ENCODE results near the gene SBF2. TPM values are rescaled to one million over a fixed set of nuclear protein-coding genes. Genes with fewer than 3 reads are reported as not detected.

Gene SBF2
- total RNA-seq, 2 experiments from 2014 or later: 14.2 to 15.2 TPM

DNA sequence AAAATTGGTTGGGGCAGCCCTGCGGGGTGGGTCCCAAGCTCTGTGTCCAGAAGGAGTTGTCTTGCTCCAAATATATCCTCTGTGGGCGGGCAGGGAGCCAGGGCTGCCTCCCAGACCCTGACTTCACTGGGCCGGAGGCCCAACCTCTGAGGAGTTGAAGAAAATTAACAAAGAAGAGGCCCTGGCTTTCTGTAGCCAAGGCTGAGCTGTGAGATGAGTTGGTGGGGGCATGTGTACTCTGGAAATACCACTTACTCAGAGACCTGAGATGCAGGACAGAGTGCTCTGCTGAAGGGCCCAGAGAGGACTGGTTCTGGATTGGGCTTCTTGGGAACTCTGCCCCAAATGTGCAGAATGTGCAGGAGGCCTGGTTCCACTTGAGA, 533.8 kb downstream of the SBF2 start:
- H3K36me3 Mint-ChIP-seq (ENCODE audit: low read depth): no peaks in the 10 kb centered on the region
- Histone ChIP-seq H3K27ac (ENCODE audit: low read depth in 1 of 2, low read length in 2 of 2) (no peak overlapping the region), H3K9me3 (ENCODE audit: control insufficient read depth in 1 of 2, insufficient read depth in 1 of 2, low read length in 2 of 2) (no peaks in the 10 kb centered on the region), H3K36me3 (ENCODE audit: insufficient read depth, low read length) (no peaks in the 10 kb centered on the region), H3K4me1 (ENCODE audit: insufficient read depth, low read length) (peaks cover 21% of the 10 kb centered on the region), H3K27me3 (ENCODE audit: control insufficient read depth in 1 of 2, insufficient read depth in 2 of 2, low read length in 2 of 2) (no peaks in the 10 kb centered on the region), H3K4me3 (ENCODE audit: low read length) (no peak overlapping the region)
- H3K27ac Mint-ChIP-seq: peak overlapping the region; percentile 71
- intact Hi-C loops (cut with DNase I, micrococcal nuclease): loop anchor here in 1 of 2 experiments (10.0 kb wide), 1 partner anchor 975 kb away; no protein-coding TSS in a partner anchor
- DNase-seq: peak in 1 of 14 experiments; percentile 26
- H3K4me3 Mint-ChIP-seq: peak overlapping the region; percentile 6
- ChIA-PET CTCF (interaction anchor here (1.3 to 1.6 kb wide), 2 partner anchors 212 to 544 kb away, joined by 6 read pairs; partner anchors contain the start of gene ADM), POLR2A (interaction anchor here (1.2 kb wide), 1 partner anchor 543 kb away, joined by 4 read pairs; no protein-coding TSS in a partner anchor)
- H3K9me3 Mint-ChIP-seq: no peaks in the 10 kb centered on the region
- TF ChIP-seq, protein P1, sequence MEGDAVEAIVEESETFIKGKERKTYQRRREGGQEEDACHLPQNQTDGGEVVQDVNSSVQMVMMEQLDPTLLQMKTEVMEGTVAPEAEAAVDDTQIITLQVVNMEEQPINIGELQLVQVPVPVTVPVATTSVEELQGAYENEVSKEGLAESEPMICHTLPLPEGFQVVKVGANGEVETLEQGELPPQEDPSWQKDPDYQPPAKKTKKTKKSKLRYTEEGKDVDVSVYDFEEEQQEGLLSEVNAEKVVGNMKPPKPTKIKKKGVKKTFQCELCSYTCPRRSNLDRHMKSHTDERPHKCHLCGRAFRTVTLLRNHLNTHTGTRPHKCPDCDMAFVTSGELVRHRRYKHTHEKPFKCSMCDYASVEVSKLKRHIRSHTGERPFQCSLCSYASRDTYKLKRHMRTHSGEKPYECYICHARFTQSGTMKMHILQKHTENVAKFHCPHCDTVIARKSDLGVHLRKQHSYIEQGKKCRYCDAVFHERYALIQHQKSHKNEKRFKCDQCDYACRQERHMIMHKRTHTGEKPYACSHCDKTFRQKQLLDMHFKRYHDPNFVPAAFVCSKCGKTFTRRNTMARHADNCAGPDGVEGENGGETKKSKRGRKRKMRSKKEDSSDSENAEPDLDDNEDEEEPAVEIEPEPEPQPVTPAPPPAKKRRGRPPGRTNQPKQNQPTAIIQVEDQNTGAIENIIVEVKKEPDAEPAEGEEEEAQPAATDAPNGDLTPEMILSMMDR (IDR thresholded peaks at IDR 0.05): no peak
- no peaks in the 10 kb centered on the region for H3K27me3 Mint-ChIP-seq
- peaks cover 17% of the 10 kb centered on the region for H3K4me1 Mint-ChIP-seq (ENCODE audit: low read depth)
- ATAC-seq (ENCODE audit: poor library complexity): no peak

DNA sequence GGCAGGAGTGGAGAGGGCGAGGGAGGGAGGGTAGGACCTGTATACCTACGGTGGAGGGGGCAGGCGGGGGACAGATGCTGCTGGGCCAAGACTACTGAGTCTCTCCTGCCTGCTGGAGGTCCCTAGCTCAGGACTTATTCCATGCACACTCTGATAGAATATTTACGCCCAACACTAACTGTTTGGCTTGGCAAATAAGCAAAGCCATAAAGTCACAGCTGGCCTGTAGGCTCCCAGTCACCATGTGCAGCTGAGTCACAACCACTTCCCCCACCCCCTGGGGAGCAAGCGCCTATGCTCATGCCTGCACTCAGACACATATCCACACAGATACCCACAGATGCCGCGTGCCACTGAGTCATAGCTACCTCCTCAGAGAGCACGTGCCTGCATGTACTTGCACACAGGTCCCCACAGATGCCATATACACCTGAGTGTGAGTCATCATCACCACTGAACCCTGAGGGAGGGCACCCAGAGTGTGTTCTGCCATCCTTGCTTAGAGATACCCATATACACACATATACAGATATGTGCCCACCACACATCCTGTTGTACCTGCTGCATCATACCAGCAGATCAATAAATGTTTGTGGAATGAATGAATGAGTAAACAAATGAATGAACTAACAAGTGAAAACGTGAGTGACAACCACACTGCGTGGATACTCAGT, 534.4 kb downstream of the SBF2 start:
- Histone ChIP-seq H3K4me3 (ENCODE audit: low read length) (no peak overlapping the region), H3K27ac (ENCODE audit: low read depth in 1 of 2, low read length in 2 of 2) (no peak overlapping the region), H3K4me1 (ENCODE audit: insufficient read depth, low read length) (peaks cover 21% of the 10 kb centered on the region), H3K9me3 (ENCODE audit: control insufficient read depth in 1 of 2, insufficient read depth in 1 of 2, low read length in 2 of 2) (no peaks in the 10 kb centered on the region), H3K36me3 (ENCODE audit: insufficient read depth, low read length) (no peaks in the 10 kb centered on the region), H3K27me3 (ENCODE audit: control insufficient read depth in 1 of 2, insufficient read depth in 2 of 2, low read length in 2 of 2) (no peaks in the 10 kb centered on the region)
- H3K9me3 Mint-ChIP-seq: no peaks in the 10 kb centered on the region
- ATAC-seq (ENCODE audit: poor library complexity) (peak; percentile 71), DNase-seq (peak; percentile 32 to 90 (median 82))
- POLR2A ChIA-PET: interaction anchor here (1.2 kb wide), 1 partner anchor 544 kb away, joined by 4 read pairs; no protein-coding TSS in a partner anchor
- peaks cover 17% of the 10 kb centered on the region for H3K4me1 Mint-ChIP-seq (ENCODE audit: low read depth)
- peak overlapping the region; percentile 87 for H3K4me3 Mint-ChIP-seq
- no peaks in the 10 kb centered on the region for H3K27me3 Mint-ChIP-seq
- peak overlapping the region; percentile 71 for H3K27ac Mint-ChIP-seq
- H3K36me3 Mint-ChIP-seq (ENCODE audit: low read depth): no peaks in the 10 kb centered on the region
- CTCF ChIA-PET: interaction anchor here (1.3 to 1.9 kb wide), 3 partner anchors 213 to 549 kb away, joined by 6 to 9 read pairs (median 6); partner anchors contain the start of gene ADM
- TF ChIP-seq, protein P1 (IDR thresholded peaks at IDR 0.05): no peak
- intact Hi-C loops (cut with DNase I, micrococcal nuclease): loop anchor here (2.0 to 10.0 kb wide), 7 partner anchors 213 to 975 kb away; partner anchors contain the start of genes AMPD3 (in 1 of the 2) and RNF141 (in 1 of the 2)

DNA sequence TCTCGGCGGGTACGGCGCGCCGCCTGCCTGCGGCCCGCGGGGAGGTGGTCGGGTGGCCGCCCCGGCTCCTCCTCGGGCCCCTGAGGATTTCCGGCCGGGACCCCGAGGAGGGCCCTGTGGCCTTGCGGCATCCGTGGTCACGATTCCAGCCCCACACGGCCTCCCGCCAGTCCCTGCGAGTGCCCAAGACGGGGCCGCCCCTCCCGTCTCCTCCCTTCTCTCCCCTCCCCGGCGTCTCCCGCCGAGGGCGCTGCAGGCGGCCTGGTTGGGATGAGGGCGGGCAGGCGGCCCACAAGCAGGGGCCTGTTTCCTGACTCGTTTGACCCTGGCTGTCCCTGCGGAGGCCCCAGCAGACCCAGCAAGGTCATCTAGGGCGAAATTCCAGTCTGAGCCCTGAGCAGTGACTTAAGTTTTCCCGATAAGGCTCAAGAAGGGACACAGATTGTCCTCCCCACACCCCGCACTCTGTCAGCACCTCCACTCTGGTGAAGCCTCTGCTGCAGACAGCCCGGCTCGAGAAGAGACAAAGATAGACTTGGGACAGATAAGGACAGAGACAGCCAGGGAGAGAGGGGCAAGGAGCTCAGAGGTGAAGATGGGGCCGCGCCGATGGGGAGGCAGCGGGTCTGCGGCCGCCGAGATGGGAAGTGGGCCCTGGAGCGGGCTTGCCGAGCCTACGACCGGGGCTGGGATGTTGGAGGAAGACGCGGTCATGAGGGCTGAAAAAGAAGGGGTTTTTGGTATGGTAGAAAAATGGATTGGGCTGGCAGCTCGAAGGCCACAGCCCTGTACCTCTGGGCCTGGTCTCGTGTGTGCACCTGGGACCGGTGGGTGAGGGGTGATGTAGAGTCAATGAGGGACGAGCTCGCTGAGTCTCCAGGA, 535.1 kb downstream of the SBF2 start:
- Histone ChIP-seq H3K4me3 (ENCODE audit: low read length) (peak overlapping the region; percentile 75), H3K27ac (ENCODE audit: low read depth in 1 of 2, low read length in 2 of 2) (no peak overlapping the region), H3K27me3 (ENCODE audit: control insufficient read depth in 1 of 2, insufficient read depth in 2 of 2, low read length in 2 of 2) (no peaks in the 10 kb centered on the region), H3K4me1 (ENCODE audit: insufficient read depth, low read length) (peaks cover 21% of the 10 kb centered on the region), H3K9me3 (ENCODE audit: control insufficient read depth in 1 of 2, insufficient read depth in 1 of 2, low read length in 2 of 2) (no peaks in the 10 kb centered on the region), H3K36me3 (ENCODE audit: insufficient read depth, low read length) (no peaks in the 10 kb centered on the region)
- H3K9me3 Mint-ChIP-seq: no peaks in the 10 kb centered on the region
- ATAC-seq (ENCODE audit: poor library complexity): peak; percentile 18
- H3K4me1 Mint-ChIP-seq (ENCODE audit: low read depth): peaks cover 17% of the 10 kb centered on the region
- DNase-seq: peak in 10 of 14 experiments; percentile 15 to 70 (median 44)
- intact Hi-C loops (cut with DNase I, micrococcal nuclease): loop anchor here (1.0 to 10.0 kb wide), 8 partner anchors 214 to 786 kb away; partner anchors contain the start of genes AMPD3 (in 1 of the 2) and RNF141 (in 1 of the 2)
- H3K27ac Mint-ChIP-seq: peak overlapping the region; percentile 71
- ChIA-PET CTCF (interaction anchor here (0.7 to 1.9 kb wide), 10 partner anchors 10 to 549 kb away, joined by 3 to 13 read pairs (median 4); partner anchors contain the start of gene ADM), POLR2A (interaction anchor here (1.4 to 1.7 kb wide), 2 partner anchors 145 to 556 kb away, joined by 4 to 5 read pairs; no protein-coding TSS in a partner anchor)
- peak overlapping the region; percentile 87 for H3K4me3 Mint-ChIP-seq
- no peaks in the 10 kb centered on the region for H3K36me3 Mint-ChIP-seq (ENCODE audit: low read depth)
- TF ChIP-seq, protein P1 (IDR thresholded peaks at IDR 0.05): no peak
- no peaks in the 10 kb centered on the region for H3K27me3 Mint-ChIP-seq
